Measurements from ENCODE around the gene RAPGEF1. TPM values are rescaled to one million over a fixed set of nuclear protein-coding genes. Genes with fewer than 3 reads are reported as not detected.

Gene RAPGEF1
- total and polyA plus RNA-seq, 2 of the 13 experiments (the other 11 are each of a cell fraction or from before 2014, with no cell fraction given): 21.2 to 38.9 TPM

DNA sequence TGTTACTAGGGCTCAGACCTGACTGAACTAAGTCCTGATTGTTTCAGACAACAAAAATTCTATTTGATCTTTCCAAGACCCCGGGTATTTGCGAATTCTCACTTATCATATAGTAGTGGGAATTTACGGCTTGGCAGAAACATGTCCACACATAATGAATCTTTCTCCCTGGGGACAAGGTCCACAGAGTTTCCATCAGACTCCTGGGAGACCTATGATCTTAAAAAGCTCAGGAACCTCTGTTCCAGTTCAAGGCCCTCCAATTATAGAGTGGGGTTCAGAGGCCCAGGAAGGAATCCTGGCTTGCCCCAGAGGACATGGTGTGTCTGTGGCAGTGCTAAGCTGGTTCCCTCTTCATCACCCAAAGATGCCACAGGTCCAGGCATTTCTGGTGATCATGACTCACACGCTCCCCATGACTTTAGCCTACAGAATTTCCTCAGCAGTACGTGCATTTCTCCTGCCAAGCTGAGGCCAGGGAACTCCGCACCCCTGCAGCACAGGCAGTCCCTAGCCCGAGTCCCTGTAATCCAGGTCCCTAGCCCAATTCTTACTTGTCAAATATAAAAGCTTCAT, 12.6 kb downstream of the RAPGEF1 start:
- ChIA-PET POLR2A (no interaction called here), CTCF (ENCODE audit: low intra/inter-chr PET ratio, low total read pairs) (interaction anchor here (1.7 kb wide), 1 partner anchor 13 kb away, joined by 6 read pairs; the partner anchor contains the start of gene RAPGEF1)
- DNase-seq (ENCODE audit: low spot score) (no peak), ATAC-seq (peak; percentile 34; the same call in 2 of the 3 replicates), FAIRE-seq (peak; percentile 12)
- peaks cover 67% of the 10 kb centered on the region for H3K79me2 ChIP-seq (ENCODE audit: insufficient read depth, low read length)
- no peak overlapping the region; a peak in 1 of 6 replicates for H3K4me3 ChIP-seq (replicated peaks in 1 of 3; ENCODE audit: insufficient read depth in 1 of 3, low read depth in 2 of 3, low read length in 3 of 3)
- 42% methylated on average over 6 of the region's 7 CpGs for WGBS (ENCODE audit: low lambda C conversion rate)
- peak overlapping the region; percentile 44 for H3K27ac ChIP-seq (ENCODE audit: extremely low read length, insufficient read depth, low read length)
- no peaks in the 10 kb centered on the region for H3K27me3 ChIP-seq (ENCODE audit: control insufficient read depth in 1 of 2, insufficient read depth in 2 of 2, low read length in 2 of 2)
- H3K9me3 ChIP-seq (ENCODE audit: low read length): no peaks in the 10 kb centered on the region
- H3K36me3 ChIP-seq (replicated peaks in 1 of 2; ENCODE audit: control insufficient read depth in 1 of 2, insufficient read depth in 2 of 2, low read length in 2 of 2): peaks cover 0 to 2% of the 10 kb centered on the region in 2 experiments; a peak in 2 of 5 replicates
- H4K20me1 ChIP-seq (ENCODE audit: insufficient read depth, low read length): peaks cover 19% of the 10 kb centered on the region
- no peak overlapping the region for H3K9ac ChIP-seq (ENCODE audit: insufficient read depth, low read depth, low read length)
- in situ Hi-C loops (cut with HindIII; ENCODE audit: extremely low pct_ligation_motif_present, low pct_unique_long_range_greater_than_20kb): loop anchor here (25.0 kb wide), 1 partner anchor 340 kb away; the partner anchor contains the start of gene PRRC2B
- H3K4me2 ChIP-seq (ENCODE audit: low read depth, low read length): peak overlapping the region; percentile 40
- intact Hi-C loops (cut with micrococcal nuclease; ENCODE audit: unreplicated experiment): no loop called here
- peaks cover 65% of the 10 kb centered on the region for H3K4me1 ChIP-seq (ENCODE audit: insufficient read depth, low read length)
- H2AFZ ChIP-seq (ENCODE audit: low read length): no peak overlapping the region
- BruUV-seq (replicated peaks): no TSS peak
- TF ChIP-seq ZNF546 (CRISPR knock-in tag; conservative IDR thresholded peaks at IDR 0.05) (no peak), LCORL (IDR thresholded peaks at IDR 0.05) (no peak), LCORL (CRISPR knock-in tag; IDR thresholded peaks at IDR 0.05) (0 out of 2 replicates have a peak, but pooled peaks have one; percentile 15), FOSL2 (CRISPR knock-in tag; IDR thresholded peaks at IDR 0.05) (peak; percentile 42), NCOR1 (IDR thresholded peaks at IDR 0.05; ENCODE audit: borderline replicate concordance, low read length) (peak; percentile 68; the same call in 1 of the 2 replicates), NCOA1 (CRISPR knock-in tag; IDR thresholded peaks at IDR 0.05) (0 out of 2 replicates have a peak, but pooled peaks have one; percentile 26), KAT8 (CRISPR knock-in tag; IDR thresholded peaks at IDR 0.05) (no peak), HDAC2 (CRISPR knock-in tag; IDR thresholded peaks at IDR 0.05) (peak; percentile 13; the same call in 1 of the 2 replicates), ZNF615 (CRISPR knock-in tag; IDR thresholded peaks at IDR 0.05; ENCODE audit: borderline replicate concordance) (no peak), ZBTB38 (CRISPR knock-in tag; IDR thresholded peaks at IDR 0.05) (peak; percentile 70; the same call in 1 of the 2 replicates), ZNF143 (CRISPR knock-in tag; IDR thresholded peaks at IDR 0.05) (no peak), ZNF800 (CRISPR knock-in tag; IDR thresholded peaks at IDR 0.05) (no peak)
- TF ChIP-seq, protein P1, sequence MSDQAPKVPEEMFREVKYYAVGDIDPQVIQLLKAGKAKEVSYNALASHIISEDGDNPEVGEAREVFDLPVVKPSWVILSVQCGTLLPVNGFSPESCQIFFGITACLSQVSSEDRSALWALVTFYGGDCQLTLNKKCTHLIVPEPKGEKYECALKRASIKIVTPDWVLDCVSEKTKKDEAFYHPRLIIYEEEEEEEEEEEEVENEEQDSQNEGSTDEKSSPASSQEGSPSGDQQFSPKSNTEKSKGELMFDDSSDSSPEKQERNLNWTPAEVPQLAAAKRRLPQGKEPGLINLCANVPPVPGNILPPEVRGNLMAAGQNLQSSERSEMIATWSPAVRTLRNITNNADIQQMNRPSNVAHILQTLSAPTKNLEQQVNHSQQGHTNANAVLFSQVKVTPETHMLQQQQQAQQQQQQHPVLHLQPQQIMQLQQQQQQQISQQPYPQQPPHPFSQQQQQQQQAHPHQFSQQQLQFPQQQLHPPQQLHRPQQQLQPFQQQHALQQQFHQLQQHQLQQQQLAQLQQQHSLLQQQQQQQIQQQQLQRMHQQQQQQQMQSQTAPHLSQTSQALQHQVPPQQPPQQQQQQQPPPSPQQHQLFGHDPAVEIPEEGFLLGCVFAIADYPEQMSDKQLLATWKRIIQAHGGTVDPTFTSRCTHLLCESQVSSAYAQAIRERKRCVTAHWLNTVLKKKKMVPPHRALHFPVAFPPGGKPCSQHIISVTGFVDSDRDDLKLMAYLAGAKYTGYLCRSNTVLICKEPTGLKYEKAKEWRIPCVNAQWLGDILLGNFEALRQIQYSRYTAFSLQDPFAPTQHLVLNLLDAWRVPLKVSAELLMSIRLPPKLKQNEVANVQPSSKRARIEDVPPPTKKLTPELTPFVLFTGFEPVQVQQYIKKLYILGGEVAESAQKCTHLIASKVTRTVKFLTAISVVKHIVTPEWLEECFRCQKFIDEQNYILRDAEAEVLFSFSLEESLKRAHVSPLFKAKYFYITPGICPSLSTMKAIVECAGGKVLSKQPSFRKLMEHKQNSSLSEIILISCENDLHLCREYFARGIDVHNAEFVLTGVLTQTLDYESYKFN (CRISPR knock-in tag; conservative IDR thresholded peaks at IDR 0.05): peak; percentile 46; the same call in 1 of the 2 replicates
- TF ChIP-seq, protein P2, sequence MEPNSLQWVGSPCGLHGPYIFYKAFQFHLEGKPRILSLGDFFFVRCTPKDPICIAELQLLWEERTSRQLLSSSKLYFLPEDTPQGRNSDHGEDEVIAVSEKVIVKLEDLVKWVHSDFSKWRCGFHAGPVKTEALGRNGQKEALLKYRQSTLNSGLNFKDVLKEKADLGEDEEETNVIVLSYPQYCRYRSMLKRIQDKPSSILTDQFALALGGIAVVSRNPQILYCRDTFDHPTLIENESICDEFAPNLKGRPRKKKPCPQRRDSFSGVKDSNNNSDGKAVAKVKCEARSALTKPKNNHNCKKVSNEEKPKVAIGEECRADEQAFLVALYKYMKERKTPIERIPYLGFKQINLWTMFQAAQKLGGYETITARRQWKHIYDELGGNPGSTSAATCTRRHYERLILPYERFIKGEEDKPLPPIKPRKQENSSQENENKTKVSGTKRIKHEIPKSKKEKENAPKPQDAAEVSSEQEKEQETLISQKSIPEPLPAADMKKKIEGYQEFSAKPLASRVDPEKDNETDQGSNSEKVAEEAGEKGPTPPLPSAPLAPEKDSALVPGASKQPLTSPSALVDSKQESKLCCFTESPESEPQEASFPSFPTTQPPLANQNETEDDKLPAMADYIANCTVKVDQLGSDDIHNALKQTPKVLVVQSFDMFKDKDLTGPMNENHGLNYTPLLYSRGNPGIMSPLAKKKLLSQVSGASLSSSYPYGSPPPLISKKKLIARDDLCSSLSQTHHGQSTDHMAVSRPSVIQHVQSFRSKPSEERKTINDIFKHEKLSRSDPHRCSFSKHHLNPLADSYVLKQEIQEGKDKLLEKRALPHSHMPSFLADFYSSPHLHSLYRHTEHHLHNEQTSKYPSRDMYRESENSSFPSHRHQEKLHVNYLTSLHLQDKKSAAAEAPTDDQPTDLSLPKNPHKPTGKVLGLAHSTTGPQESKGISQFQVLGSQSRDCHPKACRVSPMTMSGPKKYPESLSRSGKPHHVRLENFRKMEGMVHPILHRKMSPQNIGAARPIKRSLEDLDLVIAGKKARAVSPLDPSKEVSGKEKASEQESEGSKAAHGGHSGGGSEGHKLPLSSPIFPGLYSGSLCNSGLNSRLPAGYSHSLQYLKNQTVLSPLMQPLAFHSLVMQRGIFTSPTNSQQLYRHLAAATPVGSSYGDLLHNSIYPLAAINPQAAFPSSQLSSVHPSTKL (CRISPR knock-in tag; IDR thresholded peaks at IDR 0.05): 0 out of 2 replicates have a peak, but pooled peaks have one; percentile 11
